Activated CD4-positive, alpha-beta T cell treated with anti-CD3 and anti-CD28 coated beads for 36 hours (primary cell): ENCODE measurements around the gene CHEK2. TPM values are rescaled to one million over a fixed set of nuclear protein-coding genes. Genes with fewer than 3 reads are reported as not detected.
"Not testable (repeated sequence)": the region's sequence is repeated elsewhere in the genome, so short reads cannot be mapped to it uniquely, and the experiment has no call there.

Source experiments
- ATAC-seq: fragments of 200-7000 bp; cut with Tn5 transposase; one replicate; pipeline ENCODE4 v1.10.0; 2021; ENCODE audit warnings: mild to moderate bottlenecking, moderate library complexity
- CTCF ChIA-PET: fragments of 350-600 bp; sonication (Branson Sonifier 250); formaldehyde crosslinking; loops from one replicate; lab custom pipeline; 2021; ENCODE audit warnings: antibody characterized with exemption; lab: Charles Lee
- POLR2A ChIA-PET: fragments of 350-600 bp; sonication (Branson Sonifier 250); formaldehyde crosslinking; loops from one replicate; lab custom pipeline; 2021; ENCODE audit warnings: antibody characterized with exemption, inconsistent platforms; lab: Charles Lee
- DNase-seq: peaks from one replicate; pipeline ENCODE4 v3.0.0-alpha.2; 2020
- H3K27ac Mint-ChIP-seq: one replicate; pipeline ENCODE4 v1.8.0; 2021; ENCODE audit warnings: mixed read lengths
- H3K27me3 Mint-ChIP-seq: one replicate; pipeline ENCODE4 v1.8.0; 2021; ENCODE audit warnings: mixed read lengths
- H3K36me3 Mint-ChIP-seq: one replicate; pipeline ENCODE4 v1.8.0; 2021; ENCODE audit warnings: low read depth, mixed read lengths
- H3K4me1 Mint-ChIP-seq: one replicate; pipeline ENCODE4 v1.8.0; 2021; ENCODE audit warnings: mixed read lengths
- H3K4me3 Mint-ChIP-seq: one replicate; pipeline ENCODE4 v1.8.0; 2021; ENCODE audit warnings: mild to moderate bottlenecking, moderate library complexity, mixed read lengths
- H3K9me3 Mint-ChIP-seq: one replicate; pipeline ENCODE4 v1.8.0; 2021; ENCODE audit warnings: low read depth, mixed read lengths
- intact Hi-C, 2 experiments: fragments of 100-400 bp; cut with DNase I in 1 of 2; cut with micrococcal nuclease in 1 of 2; formaldehyde crosslinking; loops; one replicate each; pipeline versions ENCODE4 v1.14.2 to v1.15.1; 2022 to 2024; cut with DNase I, micrococcal nuclease
- total RNA-seq, 2 experiments: library from RNA; stranded (reverse); gene quantifications; one replicate each; pipeline ENCODE4 v1.2.3, GENCODE V29; 2021

CHEK2 gene
- total RNA-seq, 2 experiments from 2014 or later, result 37.5 to 41.3 TPM

DNA sequence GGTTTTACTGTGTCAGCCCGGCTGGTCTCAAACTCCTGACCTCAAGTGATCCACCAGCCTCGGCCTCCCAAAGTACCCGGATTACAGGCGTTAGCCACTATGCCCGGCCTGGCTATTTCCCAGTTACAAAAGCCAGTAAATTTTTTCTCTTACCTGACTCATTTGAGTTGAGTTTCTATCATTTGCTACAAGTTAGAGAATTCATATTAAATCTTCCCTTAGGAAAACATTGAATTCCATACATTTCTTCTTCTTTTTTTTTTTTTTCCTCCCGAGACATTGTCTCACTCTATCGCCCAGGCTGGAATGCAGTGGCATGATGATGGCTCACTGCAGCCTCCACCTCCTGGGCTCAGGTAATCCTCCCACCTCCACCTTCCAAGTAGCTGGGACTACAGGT is 26.0 kb downstream of the CHEK2 start:
- Mint-ChIP-seq H3K36me3 (peaks cover 23% of the 10 kb centered on the region), H3K27ac (no peak overlapping the region), H3K4me3 (no peak overlapping the region), H3K4me1 (peaks cover 9% of the 10 kb centered on the region), H3K9me3 (no peaks in the 10 kb centered on the region), H3K27me3 (no peaks in the 10 kb centered on the region)
- intact Hi-C loops, result no loop called here
- POLR2A ChIA-PET, result no interaction called here
- ATAC-seq (no peak), DNase-seq (no peak)
- CTCF ChIA-PET, result no interaction called here

DNA sequence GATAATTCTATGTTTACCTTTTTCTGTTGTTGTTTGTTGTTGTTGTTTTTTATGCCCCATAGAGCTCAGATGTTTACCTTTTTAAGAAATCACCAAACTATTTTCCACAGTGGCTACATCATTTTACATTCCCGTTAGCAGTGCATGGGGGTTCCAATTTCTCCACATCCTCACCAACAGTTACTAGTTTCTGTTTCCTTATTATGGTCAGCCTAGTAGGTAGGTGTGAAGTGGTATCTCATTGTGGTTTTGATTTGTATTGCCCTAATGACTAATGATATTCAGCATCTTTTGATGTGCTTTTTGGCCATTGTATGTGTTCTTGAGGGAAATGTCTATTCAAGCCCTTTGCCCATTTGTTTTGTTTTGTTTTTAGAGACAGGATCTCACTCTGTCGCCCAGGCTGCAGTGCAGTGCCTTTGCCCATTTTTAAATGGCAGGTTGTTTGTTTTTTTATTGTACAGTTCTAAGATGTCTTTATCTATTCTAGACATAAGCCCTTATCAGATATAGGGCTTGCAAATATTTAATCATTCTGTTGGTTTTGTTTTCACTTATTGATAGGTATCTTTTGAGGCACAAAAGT is 27.5 kb downstream of the CHEK2 start:
- intact Hi-C loops, result no loop called here
- no peak overlapping the region for H3K4me3 Mint-ChIP-seq
- POLR2A ChIA-PET, result no interaction called here
- CTCF ChIA-PET, result interaction anchor here (0.6 kb wide), 1 partner anchor 440 kb away, joined by 3 read pairs; no protein-coding TSS in a partner anchor
- H3K27me3 Mint-ChIP-seq, result no peaks in the 10 kb centered on the region
- peaks cover 23% of the 10 kb centered on the region for H3K36me3 Mint-ChIP-seq
- DNase-seq, result no peak
- peaks cover 9% of the 10 kb centered on the region for H3K4me1 Mint-ChIP-seq
- H3K9me3 Mint-ChIP-seq, result no peaks in the 10 kb centered on the region
- ATAC-seq, result peak; percentile 74
- H3K27ac Mint-ChIP-seq, result no peak overlapping the region

DNA sequence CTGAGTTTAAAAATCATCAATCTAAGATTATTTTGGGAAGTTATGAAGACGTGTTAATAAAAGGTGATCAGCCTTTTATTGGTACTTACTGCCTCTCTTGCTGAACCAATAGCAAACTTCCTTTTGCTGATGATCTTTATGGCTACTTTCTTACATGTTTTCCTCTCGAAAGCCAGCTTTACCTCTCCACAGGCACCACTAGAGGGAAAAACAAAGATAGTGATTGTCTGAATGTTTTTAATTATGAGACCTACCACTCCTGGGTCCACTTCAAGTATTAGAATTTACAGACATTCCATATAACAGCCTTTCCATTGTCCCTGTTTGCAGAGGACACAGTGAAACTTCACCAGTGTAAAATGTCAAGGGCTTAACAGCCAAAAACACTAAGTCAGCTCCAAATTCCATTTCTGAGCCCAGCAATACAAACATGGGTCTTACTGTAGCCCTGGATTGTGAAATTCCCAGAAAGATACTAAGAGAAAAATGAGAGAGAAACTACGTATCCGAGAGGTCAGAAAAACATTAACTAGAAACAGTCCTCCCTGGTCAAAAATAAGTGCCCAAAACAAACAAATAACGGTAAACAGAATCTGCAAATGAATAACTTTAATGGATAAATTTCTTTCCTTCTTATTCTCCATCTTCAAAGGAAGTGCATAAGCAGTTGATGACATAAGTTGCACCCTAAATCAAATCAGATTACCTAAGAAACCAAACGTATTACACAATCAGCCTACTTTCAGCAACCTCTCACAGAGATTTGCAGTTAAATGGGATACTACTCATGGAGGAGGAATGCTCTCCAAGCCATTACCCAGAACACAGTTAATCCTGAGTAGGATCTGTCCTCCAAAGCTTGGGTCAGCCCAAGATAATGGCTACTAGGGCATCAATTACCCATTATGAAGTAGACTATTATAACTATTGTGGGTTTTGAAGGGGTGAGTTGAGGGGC is 29.5 kb downstream of the CHEK2 start:
- Mint-ChIP-seq H3K9me3 (no peaks in the 10 kb centered on the region), H3K4me3 (no peak overlapping the region), H3K36me3 (peaks cover 26% of the 10 kb centered on the region), H3K27me3 (no peaks in the 10 kb centered on the region), H3K27ac (no peak overlapping the region), H3K4me1 (peaks cover 9% of the 10 kb centered on the region)
- intact Hi-C loops, result no loop called here
- POLR2A ChIA-PET, result no interaction called here
- ATAC-seq, result no peak
- CTCF ChIA-PET, result no interaction called here
- no peak for DNase-seq

DNA sequence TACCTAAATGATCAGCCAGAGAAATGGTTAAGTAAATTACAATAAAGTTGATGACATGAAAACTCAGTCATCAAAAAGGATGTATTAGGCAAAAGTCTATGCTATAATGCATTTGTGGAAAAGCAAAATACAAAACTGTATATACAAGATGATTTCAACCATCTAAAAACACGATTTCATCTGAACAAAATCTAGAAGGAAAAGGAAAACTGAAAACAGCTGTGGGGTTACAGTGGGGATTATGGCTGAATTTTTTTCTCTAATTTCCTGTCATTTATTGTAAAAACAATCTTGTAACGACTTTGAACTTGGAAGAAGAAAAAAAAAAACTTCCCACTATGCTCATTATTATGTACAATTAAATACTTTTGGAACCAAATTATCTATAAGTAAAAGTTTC is 30.3 kb downstream of the CHEK2 start:
- Mint-ChIP-seq H3K4me1 (peaks cover 9% of the 10 kb centered on the region), H3K27ac (no peak overlapping the region), H3K9me3 (no peaks in the 10 kb centered on the region), H3K27me3 (no peaks in the 10 kb centered on the region), H3K4me3 (no peak overlapping the region), H3K36me3 (peaks cover 28% of the 10 kb centered on the region)
- DNase-seq (no peak), ATAC-seq (no peak)
- POLR2A ChIA-PET, result no interaction called here
- CTCF ChIA-PET, result no interaction called here
- intact Hi-C loops, result no loop called here

DNA sequence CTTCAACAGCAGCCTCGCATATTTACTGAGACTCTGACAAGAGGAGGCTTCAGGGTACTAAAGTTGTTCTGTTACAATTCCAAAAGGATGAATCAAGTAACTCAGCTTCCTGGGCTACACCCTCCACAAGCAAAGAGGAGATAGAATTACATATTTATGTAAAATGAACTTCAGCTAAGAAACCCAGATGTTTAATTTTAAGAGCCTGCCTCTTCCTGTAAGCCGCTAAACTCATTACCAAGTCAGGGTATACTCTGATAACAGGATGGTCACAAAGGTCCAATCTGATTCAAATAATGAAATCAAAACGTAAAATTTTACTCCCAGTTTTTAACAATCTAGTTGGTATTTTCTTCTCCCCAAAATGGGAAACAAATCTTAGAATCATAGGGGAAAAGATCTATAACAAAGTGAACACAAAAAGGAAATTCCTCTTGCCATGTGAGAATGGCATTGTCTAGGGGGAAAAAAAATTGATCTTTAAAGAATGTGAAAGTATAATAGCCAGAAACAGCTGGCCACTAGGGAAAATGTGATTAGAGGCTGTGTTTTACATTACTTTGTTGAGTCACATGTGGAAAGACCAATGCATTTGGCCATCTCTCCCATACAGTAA is 30.9 kb downstream of the CHEK2 start:
- Mint-ChIP-seq H3K4me1 (peaks cover 9% of the 10 kb centered on the region), H3K9me3 (no peaks in the 10 kb centered on the region), H3K27ac (no peak overlapping the region), H3K27me3 (no peaks in the 10 kb centered on the region), H3K36me3 (peaks cover 28% of the 10 kb centered on the region), H3K4me3 (no peak overlapping the region)
- ChIA-PET CTCF (interaction anchor here (0.5 to 0.6 kb wide), 2 partner anchors 39 to 63 kb away, joined by 3 read pairs; no protein-coding TSS in a partner anchor), POLR2A (no interaction called here)
- intact Hi-C loops, result no loop called here
- no peak for ATAC-seq
- DNase-seq, result no peak

DNA sequence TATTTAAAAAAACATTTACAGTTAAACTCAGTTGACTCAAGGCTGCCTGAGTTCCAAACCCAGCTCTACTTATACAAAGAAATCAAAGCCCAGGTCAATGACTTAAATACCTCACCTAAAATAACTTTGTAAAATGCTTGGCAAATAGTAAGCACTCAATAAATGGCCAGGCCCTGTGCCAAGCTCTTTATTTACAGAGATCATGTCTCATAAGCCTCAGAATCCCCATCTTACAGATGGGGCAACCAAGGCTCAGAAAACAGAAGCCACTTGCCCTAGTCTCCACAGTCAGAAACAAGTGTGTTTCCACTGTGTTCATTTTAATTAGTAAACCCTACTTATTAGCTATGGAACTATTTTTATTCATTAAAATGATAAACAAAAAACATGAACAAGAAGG is 31.5 kb downstream of the CHEK2 start:
- no peak for ATAC-seq
- Mint-ChIP-seq H3K4me3 (no peak overlapping the region), H3K9me3 (no peaks in the 10 kb centered on the region), H3K4me1 (peaks cover 9% of the 10 kb centered on the region), H3K27ac (no peak overlapping the region), H3K27me3 (no peaks in the 10 kb centered on the region), H3K36me3 (peaks cover 27% of the 10 kb centered on the region)
- intact Hi-C loops, result no loop called here
- ChIA-PET POLR2A (no interaction called here), CTCF (interaction anchor here (0.7 kb wide), 1 partner anchor 323 kb away, joined by 3 read pairs; no protein-coding TSS in a partner anchor)
- no peak for DNase-seq

DNA sequence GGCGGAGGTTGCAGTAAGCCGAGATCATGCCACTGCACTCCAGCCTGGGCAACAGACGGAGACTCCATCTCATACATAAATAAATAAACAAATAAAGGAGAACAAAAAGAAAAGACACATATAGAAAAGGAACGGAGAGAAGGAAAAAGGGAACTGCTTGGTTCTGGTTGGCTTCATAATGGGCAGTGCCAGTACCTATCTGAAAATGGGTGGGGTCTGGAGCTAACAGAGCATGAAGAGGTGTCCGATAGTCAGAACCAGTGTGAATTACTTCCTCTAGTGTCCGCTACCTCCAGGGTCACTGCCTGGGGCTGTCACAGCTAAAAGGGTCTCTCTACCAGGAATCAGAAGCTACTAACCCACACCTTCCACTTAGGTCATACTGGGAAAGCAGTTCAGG is 34.8 kb downstream of the CHEK2 start:
- Mint-ChIP-seq H3K27me3 (no peaks in the 10 kb centered on the region), H3K9me3 (no peaks in the 10 kb centered on the region), H3K36me3 (peaks cover 36% of the 10 kb centered on the region), H3K27ac (no peak overlapping the region), H3K4me3 (no peak overlapping the region), H3K4me1 (no peaks in the 10 kb centered on the region)
- ATAC-seq, result no peak
- POLR2A ChIA-PET, result no interaction called here
- CTCF ChIA-PET, result no interaction called here
- intact Hi-C loops, result no loop called here
- DNase-seq, result no peak

DNA sequence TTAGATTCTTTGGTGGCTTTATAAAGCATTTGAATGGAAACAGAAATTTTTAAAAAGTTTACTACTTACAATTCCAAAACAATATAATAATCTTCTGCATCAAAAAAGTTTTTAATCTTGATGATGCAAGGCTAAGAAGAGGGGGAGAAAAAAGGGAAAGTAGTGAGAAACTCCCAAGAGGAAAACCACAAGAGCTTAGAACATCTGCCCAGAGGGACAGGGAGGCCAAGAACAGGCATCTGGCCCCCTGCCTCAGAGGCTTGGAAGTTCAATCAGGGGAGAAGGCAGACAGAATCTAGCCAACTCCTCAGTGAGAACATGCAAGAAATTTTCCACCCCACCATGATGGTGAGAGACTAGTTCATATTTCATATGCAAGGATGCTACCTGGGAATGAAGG is 38.2 kb downstream of the CHEK2 start:
- intact Hi-C loops, result no loop called here

DNA sequence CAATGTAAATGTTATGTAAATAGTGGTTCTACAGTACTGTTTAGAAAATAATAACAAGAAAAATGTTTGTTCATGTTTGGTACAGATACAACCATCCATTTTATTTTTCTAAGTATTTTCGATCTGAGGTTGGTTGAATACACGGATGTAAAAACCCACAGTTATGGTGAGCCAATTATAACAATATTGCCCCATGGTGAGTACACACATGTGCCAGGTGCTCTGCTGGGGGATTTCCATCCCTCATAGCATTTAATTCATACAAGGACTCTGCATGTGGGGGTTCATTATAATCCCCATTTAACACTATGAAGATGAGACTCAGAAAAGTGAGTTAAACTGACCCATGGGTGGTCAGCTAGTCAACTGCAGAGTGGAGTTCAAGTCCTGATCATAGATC is 38.7 kb downstream of the CHEK2 start:
- Mint-ChIP-seq H3K27me3 (no peaks in the 10 kb centered on the region), H3K4me3 (no peak overlapping the region), H3K36me3 (peaks cover 24% of the 10 kb centered on the region), H3K4me1 (no peaks in the 10 kb centered on the region), H3K9me3 (no peaks in the 10 kb centered on the region), H3K27ac (no peak overlapping the region)
- no peak for DNase-seq
- intact Hi-C loops, result no loop called here
- ATAC-seq, result no peak
- POLR2A ChIA-PET, result no interaction called here
- CTCF ChIA-PET, result interaction anchor here (0.6 kb wide), 1 partner anchor 127 kb away, joined by 3 read pairs; no protein-coding TSS in a partner anchor

More for the DNA sequence above, 38.2 kb downstream of the CHEK2 start:
- ChIA-PET CTCF (interaction anchor here (0.6 kb wide), 1 partner anchor 126 kb away, joined by 3 read pairs; no protein-coding TSS in a partner anchor), POLR2A (no interaction called here)
- no peaks in the 10 kb centered on the region for H3K4me1 Mint-ChIP-seq
- peaks cover 25% of the 10 kb centered on the region for H3K36me3 Mint-ChIP-seq
- H3K4me3 Mint-ChIP-seq, result no peak overlapping the region
- no peak for ATAC-seq
- H3K27me3 Mint-ChIP-seq, result no peaks in the 10 kb centered on the region
- H3K27ac Mint-ChIP-seq, result no peak overlapping the region
- no peaks in the 10 kb centered on the region for H3K9me3 Mint-ChIP-seq
- no peak for DNase-seq

DNA sequence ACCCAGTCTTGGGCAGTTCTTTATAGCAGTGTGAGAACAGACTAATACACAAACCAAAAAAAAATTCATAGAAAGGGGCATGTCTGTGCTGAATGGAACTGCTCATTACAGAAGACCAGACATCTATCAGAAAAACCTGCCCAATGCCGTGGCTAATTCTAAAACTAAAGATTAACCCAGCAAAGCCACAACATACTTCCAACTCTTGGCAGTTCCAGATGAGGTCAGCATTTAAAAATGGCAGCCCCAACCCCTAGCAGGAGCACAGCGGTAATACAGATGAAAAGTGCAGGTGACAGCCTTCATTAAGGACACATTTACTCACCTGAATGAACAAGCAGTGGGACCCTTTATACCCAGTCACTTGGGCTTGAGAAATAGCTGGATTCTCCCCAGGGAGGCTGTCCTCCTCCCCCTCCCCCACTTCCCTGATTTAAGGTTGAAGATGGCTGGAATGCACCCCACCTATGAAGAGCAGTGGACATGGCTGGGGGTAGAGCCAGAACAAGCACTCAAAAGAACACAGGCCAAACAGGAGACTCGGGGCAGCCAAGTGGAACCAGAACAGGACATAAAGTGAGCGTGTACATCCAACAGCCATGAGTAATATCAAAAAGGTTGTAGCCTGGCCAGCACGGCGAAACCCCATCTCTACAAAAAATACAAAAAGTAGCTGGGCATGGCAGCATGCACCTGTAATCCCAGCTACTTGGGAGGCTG is 48.4 kb downstream of the CHEK2 start:
- H3K27ac Mint-ChIP-seq, POLR2A ChIA-PET, ATAC-seq, H3K27me3 Mint-ChIP-seq, H3K4me3 Mint-ChIP-seq, H3K4me1 Mint-ChIP-seq, H3K9me3 Mint-ChIP-seq, intact Hi-C loops, DNase-seq, CTCF ChIA-PET: not testable (repeated sequence)
- peaks cover 28% of the 10 kb centered on the region for H3K36me3 Mint-ChIP-seq

DNA sequence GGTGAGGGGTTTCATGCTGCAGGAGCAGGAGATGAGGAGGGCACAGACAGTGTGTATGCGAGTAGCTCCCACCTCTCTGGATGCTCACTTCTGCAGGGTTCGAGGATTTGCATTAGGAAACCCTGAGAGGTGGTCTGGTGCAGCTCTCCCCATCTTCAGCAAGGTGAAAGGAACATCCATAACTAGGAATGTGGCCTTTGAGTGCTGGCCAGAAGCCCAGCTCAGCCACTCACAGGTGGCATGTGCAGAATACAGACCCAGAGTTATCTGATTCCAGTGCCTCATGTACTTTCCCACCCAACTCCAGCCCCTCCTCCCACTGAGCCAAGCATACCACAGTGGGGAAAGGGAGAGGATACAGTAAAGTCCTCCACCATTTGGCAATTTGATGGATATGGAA is 51.8 kb downstream of the CHEK2 start:
- POLR2A ChIA-PET, intact Hi-C loops, H3K27ac Mint-ChIP-seq, H3K27me3 Mint-ChIP-seq, ATAC-seq, H3K9me3 Mint-ChIP-seq, CTCF ChIA-PET, H3K4me3 Mint-ChIP-seq, H3K4me1 Mint-ChIP-seq, DNase-seq: not testable (repeated sequence)
- H3K36me3 Mint-ChIP-seq, result peaks cover 17% of the 10 kb centered on the region
